Stomach (tissue), 9 donors: ENCODE results near the gene SYNE3. TPM values are rescaled to one million over a fixed set of nuclear protein-coding genes. Genes with fewer than 3 reads are reported as not detected.
A peak's percentile ranks its signal among the peaks of the same experiment; 100 is the strongest.

Source experiments
- DNase-seq, 2 donors: peaks; one replicate each; pipeline versions ENCODE4 v3.0.0 to v3.0.0-alpha.2; 2013 to 2019
- H3K27ac ChIP-seq, 5 donors: fragments of 200-600 bp in 4 of 5; sonication (generic) in 4 of 5; one replicate each; pipeline ENCODE4 v1.5.1; 2013 to 2019; ENCODE audit warnings: mild to moderate bottlenecking in 1 of 5, moderate library complexity in 1 of 5
- H3K27me3 ChIP-seq, 3 donors: fragments of 200-600 bp; sonication (generic); one replicate each; pipeline ENCODE4 v1.5.1; 2017 to 2019; ENCODE audit warnings: mixed run types in 1 of 3
- H3K36me3 ChIP-seq, 4 donors: fragments of 200-600 bp; sonication (generic); 1 replicate in 3 of 4; 2 replicates in 1 of 4; pipeline ENCODE4 v1.5.1; 2016 to 2019
- H3K4me1 ChIP-seq, 4 donors: fragments of 200-600 bp; sonication (generic); one replicate each; pipeline ENCODE4 v1.5.1; 2016 to 2019
- H3K4me3 ChIP-seq, 4 donors: fragments of 200-600 bp; sonication (generic) in 3 of 4; one replicate each; pipeline ENCODE4 v1.5.1; 2016 to 2019; ENCODE audit warnings: mild to moderate bottlenecking in 1 of 4
- H3K9me3 ChIP-seq, 4 donors: fragments of 200-600 bp; sonication (generic); one replicate each; pipeline ENCODE4 v1.5.1; 2016 to 2019
- CTCF ChIP-seq, 7 experiments: fragments of 450-650 bp in 4 of 7; fragments of 200-600 bp in 3 of 7; sonication (generic) in 3 of 7; IDR thresholded peaks; one replicate each; pipeline ENCODE4 v1.5.1; 2016 to 2019; ENCODE audit warnings: antibody characterized with exemption in 7 of 7, control low read depth in 2 of 7, mild to moderate bottlenecking in 1 of 7
- EP300 ChIP-seq: sonication (generic); formaldehyde crosslinking; IDR thresholded peaks from one replicate; pipeline ENCODE4 v1.6.1; 2017; ENCODE audit warnings: antibody characterized with exemption
- POLR2A ChIP-seq, 4 donors: fragments of 450-650 bp; IDR thresholded peaks; one replicate each; pipeline ENCODE4 v1.6.1; 2016; ENCODE audit warnings: antibody characterized with exemption in 4 of 4, control low read depth in 2 of 4, mild to moderate bottlenecking in 1 of 4, moderate library complexity in 1 of 4
- POLR2AphosphoS5 ChIP-seq, 3 donors: sonication (generic); formaldehyde crosslinking; IDR thresholded peaks; one replicate each; pipeline ENCODE4 v1.6.1; 2016; ENCODE audit warnings: antibody characterized with exemption in 3 of 3
- WGBS, 5 donors: extraction: QIAGEN DNeasy Blood & Tissue Kit in 3 of 5; methylation state at CpG; one replicate each; pipeline versions ENCODE4 v1.1.5 to v1.1.7; 2013 to 2018; 5-methylcytosine and 5-hydroxymethylcytosine counted together
- intact Hi-C: fragments of 100-400 bp; cut with DNase I; formaldehyde crosslinking; loops from one replicate; pipeline ENCODE4 v1.15.1; 2023; ENCODE audit warnings: low total_unique reads
- polyA plus RNA-seq, 3 donors: library from polyadenylated mRNA; stranded (reverse); fragments of 200-250 nt; gene quantifications; one replicate each; pipeline ENCODE4 v1.2.3, GENCODE V29; 2013
- total RNA-seq, 5 donors: library from RNA; depleted of rRNA; stranded (reverse); fragments of >200 nt; gene quantifications; one replicate each; pipeline versions ENCODE4 v1.1.0 to v1.2.3, GENCODE V29; 2014 to 2016
- donor health status: healthy with polysubstance abuse.
- donor health status: Bipolar disorder and iron deficiency.
- donor health status: healthy.

SYNE3 gene
- total and polyA plus RNA-seq, 8 donors = 0.58 to 85.2 (median 5.9) TPM

GRCh38 chr14:95531969-95532368, 15.5 kb upstream of the SYNE3 start:
- H3K9me3 ChIP-seq = no peaks in the 10 kb centered on the region
- WGBS, 5 donors = 26 to 50% (median 30%) methylated on average over 3 of the region's 3 CpGs
- TF ChIP-seq POLR2AphosphoS5 (IDR thresholded peaks at IDR 0.05) = no peak
- intact Hi-C loops = no loop called here
- DNase-seq = no peak
- H3K36me3 ChIP-seq = peaks cover 0 to 7% (median 3%) of the 10 kb centered on the region in 4 donors
- H3K27ac ChIP-seq = peak overlapping the region in 2 of 5 donors; percentile 38 to 57
- H3K4me3 ChIP-seq = peak overlapping the region in 1 of 4 donors; percentile 98
- H3K27me3 ChIP-seq = no peaks in the 10 kb centered on the region
- H3K4me1 ChIP-seq = peaks cover 30 to 65% (median 61%) of the 10 kb centered on the region in 4 donors

- Histone ChIP-seq H3K4me3 (no peak overlapping the region), H3K27me3 (no peaks in the 10 kb centered on the region), H3K36me3 (peaks cover 0 to 7% (median 3%) of the 10 kb centered on the region in 4 donors), H3K4me1 (peaks cover 26 to 65% (median 60%) of the 10 kb centered on the region in 4 donors), H3K27ac (peak overlapping the region in 2 of 5 donors; percentile 49 to 57), H3K9me3 (no peaks in the 10 kb centered on the region)
- TF ChIP-seq POLR2AphosphoS5 (IDR thresholded peaks at IDR 0.05) = peak in 2 of 3 donors; percentile 15 to 37
- TF ChIP-seq EP300 = no peak
- 15 to 32% (median 18%) methylated on average over 3 of the region's 3 CpGs for WGBS, 5 donors
- no peak for DNase-seq
- intact Hi-C loops = no loop called here
Observed at GRCh38 chr14:95531473-95531872, 15.0 kb upstream of the SYNE3 start.

- H3K36me3 ChIP-seq = peaks cover 0 to 7% (median 3%) of the 10 kb centered on the region in 4 donors
- TF ChIP-seq CTCF (IDR thresholded peaks at IDR 0.05) (no peak), POLR2A (IDR thresholded peaks at IDR 0.05) (no peak), EP300 (no peak), POLR2AphosphoS5 (IDR thresholded peaks at IDR 0.05) (no peak)
- intact Hi-C loops = no loop called here
Observed at GRCh38 chr14:95530473-95531276, 14.2 kb upstream of the SYNE3 start.

GRCh38 chr14:95529216-95529615, 12.8 kb upstream of the SYNE3 start:
- no peaks in the 10 kb centered on the region for H3K27me3 ChIP-seq
- TF ChIP-seq EP300 = no peak
- TF ChIP-seq CTCF (IDR thresholded peaks at IDR 0.05) = no peak
- no peak for TF ChIP-seq POLR2AphosphoS5 (IDR thresholded peaks at IDR 0.05)
- TF ChIP-seq POLR2A (IDR thresholded peaks at IDR 0.05) = no peak
- no peak overlapping the region for H3K27ac ChIP-seq
- H3K36me3 ChIP-seq = peaks cover 0 to 7% (median 3%) of the 10 kb centered on the region in 4 donors
- H3K4me1 ChIP-seq = peaks cover 18 to 73% (median 56%) of the 10 kb centered on the region in 4 donors
- H3K4me3 ChIP-seq = no peak overlapping the region
- WGBS, 5 donors = 81 to 95% (median 92%) methylated on average over 7 of the region's 7 CpGs
- no peaks in the 10 kb centered on the region for H3K9me3 ChIP-seq
- DNase-seq = no peak
- intact Hi-C loops = loop anchor here (5.0 kb wide), 1 partner anchor 87 kb away; no protein-coding TSS in a partner anchor

More at GRCh38 chr14:95530473-95531276, 14.2 kb upstream of the SYNE3 start:
- 64 to 71% (median 70%) methylated on average over 13 of the region's 13 CpGs for WGBS, 5 donors
- no peak overlapping the region for H3K4me3 ChIP-seq
- no peak for DNase-seq
- no peaks in the 10 kb centered on the region for H3K9me3 ChIP-seq
- H3K27me3 ChIP-seq = no peaks in the 10 kb centered on the region
- peaks cover 18 to 64% (median 57%) of the 10 kb centered on the region in 4 donors for H3K4me1 ChIP-seq
- peak overlapping the region in 4 of 5 donors; percentile 2 to 57 (median 32) for H3K27ac ChIP-seq

- TF ChIP-seq CTCF (IDR thresholded peaks at IDR 0.05) = peak in 5 of 7 experiments; percentile 34 to 86 (median 73)
- TF ChIP-seq POLR2A (IDR thresholded peaks at IDR 0.05) = no peak
- Histone ChIP-seq H3K36me3 (peaks cover 0 to 10% (median 3%) of the 10 kb centered on the region in 4 donors), H3K4me1 (peaks cover 20 to 75% (median 56%) of the 10 kb centered on the region in 4 donors), H3K4me3 (no peak overlapping the region), H3K27ac (peak overlapping the region in 3 of 5 donors; percentile 64 to 77 (median 73)), H3K27me3 (no peaks in the 10 kb centered on the region), H3K9me3 (no peaks in the 10 kb centered on the region)
- peak; percentile 52 to 75 for DNase-seq
- intact Hi-C loops = loop anchor here (5.0 kb wide), 1 partner anchor 85 kb away; no protein-coding TSS in a partner anchor
- WGBS, 5 donors = 52 to 60% (median 58%) methylated on average over 4 of the region's 4 CpGs
Observed at GRCh38 chr14:95527387-95528002, 11.0 kb upstream of the SYNE3 start.
